ENCODE measurements around the gene RNF152.

Gene RNF152

DNA sequence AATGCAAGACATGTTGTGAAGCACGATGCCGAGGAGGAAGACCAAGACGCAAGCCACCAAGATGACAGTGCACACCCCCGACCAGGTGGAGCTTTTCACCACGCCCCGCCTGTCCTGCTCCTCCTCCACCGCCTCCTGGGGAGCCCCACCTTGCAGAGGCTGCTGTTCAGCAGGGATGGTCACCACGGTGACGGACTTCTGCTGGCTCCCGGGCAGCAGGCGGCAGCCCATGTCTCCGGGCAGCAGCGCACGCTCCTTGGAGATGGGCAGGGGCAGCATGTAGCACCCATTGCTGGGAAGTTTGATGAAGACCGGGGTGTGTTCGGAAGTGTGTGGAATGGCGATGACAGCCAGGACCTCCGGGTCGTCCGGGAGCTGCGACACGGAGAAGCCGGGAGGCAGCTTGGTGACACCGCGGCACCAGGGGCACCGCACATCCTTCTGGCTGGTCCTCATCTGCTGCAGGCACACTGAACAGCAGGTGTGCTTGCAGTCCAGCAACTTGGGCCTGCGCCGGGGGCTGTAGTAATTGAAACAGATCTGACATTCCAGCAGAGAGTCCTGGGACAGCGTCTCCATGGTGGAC, 76.8 kb downstream of the RNF152 start:
- Histone ChIP-seq H3K4me2 (no peak overlapping the region), H3K27me3 (ENCODE audit: insufficient read depth, low read depth) (no peaks in the 10 kb centered on the region), H3K4me3 (IDR thresholded peaks at IDR 0.05; ENCODE audit: insufficient read depth, low read depth, low read length) (no peak overlapping the region), H3K36me3 (ENCODE audit: insufficient read depth) (no peaks in the 10 kb centered on the region), H3K4me1 (ENCODE audit: low read depth, poor library complexity, severe bottlenecking) (no peaks in the 10 kb centered on the region), H3K79me2 (ENCODE audit: insufficient read depth, low read depth) (no peaks in the 10 kb centered on the region), H2AFZ (ENCODE audit: low read depth) (no peak overlapping the region), H3K9ac (no peak overlapping the region), H4K20me1 (ENCODE audit: insufficient read depth) (no peaks in the 10 kb centered on the region), H3K27ac (no peak overlapping the region)
- TF ChIP-seq, protein P1, sequence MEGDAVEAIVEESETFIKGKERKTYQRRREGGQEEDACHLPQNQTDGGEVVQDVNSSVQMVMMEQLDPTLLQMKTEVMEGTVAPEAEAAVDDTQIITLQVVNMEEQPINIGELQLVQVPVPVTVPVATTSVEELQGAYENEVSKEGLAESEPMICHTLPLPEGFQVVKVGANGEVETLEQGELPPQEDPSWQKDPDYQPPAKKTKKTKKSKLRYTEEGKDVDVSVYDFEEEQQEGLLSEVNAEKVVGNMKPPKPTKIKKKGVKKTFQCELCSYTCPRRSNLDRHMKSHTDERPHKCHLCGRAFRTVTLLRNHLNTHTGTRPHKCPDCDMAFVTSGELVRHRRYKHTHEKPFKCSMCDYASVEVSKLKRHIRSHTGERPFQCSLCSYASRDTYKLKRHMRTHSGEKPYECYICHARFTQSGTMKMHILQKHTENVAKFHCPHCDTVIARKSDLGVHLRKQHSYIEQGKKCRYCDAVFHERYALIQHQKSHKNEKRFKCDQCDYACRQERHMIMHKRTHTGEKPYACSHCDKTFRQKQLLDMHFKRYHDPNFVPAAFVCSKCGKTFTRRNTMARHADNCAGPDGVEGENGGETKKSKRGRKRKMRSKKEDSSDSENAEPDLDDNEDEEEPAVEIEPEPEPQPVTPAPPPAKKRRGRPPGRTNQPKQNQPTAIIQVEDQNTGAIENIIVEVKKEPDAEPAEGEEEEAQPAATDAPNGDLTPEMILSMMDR (conservative IDR thresholded peaks at IDR 0.05; ENCODE audit: low read depth, low read length), result no peak

DNA sequence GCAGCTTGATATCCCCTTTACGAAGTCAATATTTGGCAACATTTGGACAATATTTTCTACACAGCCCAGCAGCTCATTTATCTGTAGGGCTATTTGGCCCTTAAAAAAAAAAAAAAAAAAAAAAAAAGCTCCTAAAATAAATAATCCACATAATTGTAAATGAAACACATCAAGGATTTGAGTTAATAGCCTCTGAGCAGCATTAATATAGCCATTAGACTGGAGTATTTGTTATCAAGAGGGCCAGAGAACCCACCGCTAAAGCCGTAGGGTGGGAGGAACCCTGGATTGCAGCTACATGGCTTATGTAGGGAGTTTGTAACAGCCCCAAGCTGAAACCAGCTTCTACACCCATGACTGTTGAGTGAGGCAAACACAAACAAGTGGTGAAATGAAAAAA, 84.5 kb downstream of the RNF152 start:
- Histone ChIP-seq H3K4me2 (no peak overlapping the region), H3K36me3 (ENCODE audit: insufficient read depth) (no peaks in the 10 kb centered on the region), H3K4me3 (IDR thresholded peaks at IDR 0.05; ENCODE audit: insufficient read depth, low read depth, low read length) (no peak overlapping the region), H3K27ac (no peak overlapping the region), H3K4me1 (ENCODE audit: low read depth, poor library complexity, severe bottlenecking) (no peaks in the 10 kb centered on the region), H2AFZ (ENCODE audit: low read depth) (no peak overlapping the region), H3K9ac (no peak overlapping the region), H4K20me1 (ENCODE audit: insufficient read depth) (no peaks in the 10 kb centered on the region), H3K27me3 (ENCODE audit: insufficient read depth, low read depth) (no peaks in the 10 kb centered on the region), H3K79me2 (ENCODE audit: insufficient read depth, low read depth) (no peaks in the 10 kb centered on the region)
- TF ChIP-seq, protein P1 (conservative IDR thresholded peaks at IDR 0.05; ENCODE audit: low read depth, low read length), result no peak

DNA sequence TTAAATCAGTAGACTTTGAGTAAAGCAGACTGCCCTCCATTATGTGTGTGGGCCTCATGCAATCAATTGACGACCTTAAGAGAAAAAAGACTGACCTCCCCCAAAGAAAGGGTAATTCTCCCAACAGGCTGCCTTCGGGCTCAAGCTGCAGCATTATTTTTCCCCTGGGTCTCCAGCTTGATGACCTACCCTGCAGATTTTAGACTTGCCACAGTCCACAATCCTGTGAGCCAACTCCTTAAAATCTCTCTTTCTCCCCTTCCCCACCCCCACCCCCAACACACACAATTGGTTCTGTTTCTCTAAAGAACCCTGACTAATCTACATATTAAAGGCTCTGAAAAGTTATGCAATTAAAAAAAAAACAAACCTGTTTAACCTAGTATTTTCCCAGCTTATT, 89.4 kb downstream of the RNF152 start:
- H3K4me3 ChIP-seq (IDR thresholded peaks at IDR 0.05; ENCODE audit: insufficient read depth, low read depth, low read length), result no peak overlapping the region
- H3K4me2 ChIP-seq, result no peak overlapping the region

DNA sequence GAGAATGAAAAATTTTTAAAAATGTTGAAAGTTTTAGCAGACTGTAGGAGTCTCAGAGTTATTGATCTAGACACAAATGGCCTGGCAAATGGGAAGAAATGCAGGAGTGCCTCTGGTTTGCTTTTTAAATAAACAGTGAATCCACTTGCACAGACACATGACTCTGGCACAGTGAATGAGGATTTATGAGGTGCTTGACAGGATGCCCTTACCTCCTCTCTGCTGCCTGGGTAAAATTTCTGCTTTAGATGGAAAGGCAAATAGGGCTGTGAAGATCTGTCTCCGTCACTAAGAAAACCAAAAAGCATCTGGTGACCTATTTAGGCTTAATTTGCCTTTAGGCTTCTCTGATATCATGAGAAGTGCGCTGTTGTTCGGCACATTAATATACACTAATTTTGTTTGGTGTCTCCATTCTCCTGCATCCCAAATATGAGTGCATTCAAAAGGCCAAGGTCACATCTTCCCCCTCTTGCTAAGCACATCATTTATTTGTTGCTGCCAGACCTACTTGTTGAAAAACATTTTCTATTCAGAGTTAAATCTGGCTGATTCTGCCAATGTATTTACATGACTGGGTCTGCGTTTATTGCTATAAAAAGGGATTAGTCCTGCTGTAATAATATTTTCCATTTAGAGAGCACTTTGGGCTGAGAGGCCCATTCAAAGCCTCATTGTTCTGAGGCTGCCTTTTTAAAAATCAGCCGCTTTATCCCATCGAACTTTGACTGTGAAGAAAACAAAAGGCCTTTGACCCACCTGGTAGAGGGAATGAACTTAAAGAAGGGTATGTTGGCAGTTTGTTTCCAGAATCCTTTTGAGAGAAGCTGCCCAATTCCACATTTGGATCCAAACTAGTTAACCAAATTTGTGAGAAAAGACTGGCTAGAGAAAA, 94.9 kb downstream of the RNF152 start:
- Histone ChIP-seq H3K79me2 (ENCODE audit: insufficient read depth, low read depth) (no peaks in the 10 kb centered on the region), H3K9ac (no peak overlapping the region), H3K4me3 (IDR thresholded peaks at IDR 0.05; ENCODE audit: insufficient read depth, low read depth, low read length) (no peak overlapping the region), H3K36me3 (ENCODE audit: insufficient read depth) (no peaks in the 10 kb centered on the region), H3K27ac (no peak overlapping the region), H4K20me1 (ENCODE audit: insufficient read depth) (no peaks in the 10 kb centered on the region), H3K4me2 (no peak overlapping the region), H3K27me3 (ENCODE audit: insufficient read depth, low read depth) (no peaks in the 10 kb centered on the region), H3K4me1 (ENCODE audit: low read depth, poor library complexity, severe bottlenecking) (no peaks in the 10 kb centered on the region), H2AFZ (ENCODE audit: low read depth) (no peak overlapping the region)
- TF ChIP-seq, protein P1 (conservative IDR thresholded peaks at IDR 0.05; ENCODE audit: low read depth, low read length), result no peak

More for the DNA sequence above, 89.4 kb downstream of the RNF152 start:
- Histone ChIP-seq H3K27ac (no peak overlapping the region), H3K9ac (no peak overlapping the region), H3K27me3 (ENCODE audit: insufficient read depth, low read depth) (no peaks in the 10 kb centered on the region), H3K36me3 (ENCODE audit: insufficient read depth) (no peaks in the 10 kb centered on the region), H4K20me1 (ENCODE audit: insufficient read depth) (no peaks in the 10 kb centered on the region), H2AFZ (ENCODE audit: low read depth) (no peak overlapping the region), H3K4me1 (ENCODE audit: low read depth, poor library complexity, severe bottlenecking) (no peaks in the 10 kb centered on the region), H3K79me2 (ENCODE audit: insufficient read depth, low read depth) (no peaks in the 10 kb centered on the region)
- TF ChIP-seq, protein P1 (conservative IDR thresholded peaks at IDR 0.05; ENCODE audit: low read depth, low read length), result no peak

All from KMS-11 (cell line).